Osteoblast (primary cell): ENCODE data around the gene SAP25. TPM values are rescaled to one million over a fixed set of nuclear protein-coding genes. Genes with fewer than 3 reads are reported as not detected.

Experiments used
- DNase-seq: peaks from one replicate; pipeline ENCODE4 v3.0.0; 2011; ENCODE audit warnings: low spot score, mixed read lengths; ENCODE audit not compliant: insufficient read length; ENCODE audit errors: missing footprints
- H2AFZ ChIP-seq: 2 replicates; pipeline ENCODE4 v1.6.0; 2011; ENCODE audit warnings: mild to moderate bottlenecking, low read length
- H3K27ac ChIP-seq: 2 replicates; pipeline ENCODE4 v1.5.1; 2011; ENCODE audit warnings: mild to moderate bottlenecking, low read depth, low read length, moderate library complexity
- H3K27me3 ChIP-seq: 2 replicates; pipeline ENCODE4 v1.6.0; 2012; ENCODE audit warnings: mild to moderate bottlenecking, control low read depth, inconsistent platforms, low read length, moderate library complexity; ENCODE audit not compliant: insufficient read depth
- H3K36me3 ChIP-seq: 2 replicates; pipeline ENCODE4 v1.5.1; 2011; ENCODE audit warnings: mild to moderate bottlenecking, low read length, control low read depth, moderate library complexity; ENCODE audit not compliant: insufficient read depth
- H3K4me1 ChIP-seq: 2 replicates; pipeline ENCODE4 v1.5.1; 2011; ENCODE audit warnings: mild to moderate bottlenecking, low read length, control low read depth, moderate library complexity; ENCODE audit not compliant: insufficient read depth
- H3K4me2 ChIP-seq: 2 replicates; pipeline ENCODE4 v1.6.0; 2011; ENCODE audit warnings: mild to moderate bottlenecking, low read length; ENCODE audit not compliant: insufficient read depth
- H3K4me3 ChIP-seq: fragments of 200-600 bp; sonication (generic); 3 replicates; pipeline ENCODE4 v1.5.1; 2012; ENCODE audit warnings: mild to moderate bottlenecking, low read length, inconsistent platforms; ENCODE audit not compliant: insufficient read depth
- H3K79me2 ChIP-seq: 2 replicates; pipeline ENCODE4 v1.6.0; 2012; ENCODE audit warnings: mild to moderate bottlenecking, low read length, control low read depth, inconsistent platforms; ENCODE audit not compliant: insufficient read depth
- H3K9me3 ChIP-seq: 2 replicates; pipeline ENCODE4 v1.5.1; 2011; ENCODE audit warnings: low read depth, low read length, control low read depth
- H4K20me1 ChIP-seq: 2 replicates; pipeline ENCODE4 v1.6.0; 2012; ENCODE audit warnings: mild to moderate bottlenecking, low read length, control low read depth; ENCODE audit not compliant: insufficient read depth
- CTCF ChIP-seq: IDR thresholded peaks from 2 replicates; pipeline ENCODE4 v1.5.1; 2011; ENCODE audit warnings: mild to moderate bottlenecking, low read depth, low read length, moderate library complexity; ENCODE audit errors: extremely low read depth
- total RNA-seq: library from RNA; depleted of rRNA; stranded (reverse); fragments of >200 nt; gene quantifications from 2 replicates; pipeline ENCODE4 v1.2.3, GENCODE V29; 2012

SAP25 gene
- total RNA-seq, 1 donor: not detected

GRCh38 chr7:100582650-100583049 is 8.9 kb upstream of the SAP25 start:
- H4K20me1 ChIP-seq: peaks cover 41% of the 10 kb centered on the region
- no peaks in the 10 kb centered on the region for H3K27me3 ChIP-seq
- H3K79me2 ChIP-seq: peaks cover 47% of the 10 kb centered on the region
- H3K4me3 ChIP-seq: no peak overlapping the region
- H3K4me2 ChIP-seq: no peak overlapping the region
- DNase-seq: no peak
- peaks cover 23% of the 10 kb centered on the region for H3K4me1 ChIP-seq
- H3K36me3 ChIP-seq: peaks cover 46% of the 10 kb centered on the region
- H3K9me3 ChIP-seq: no peaks in the 10 kb centered on the region
- TF ChIP-seq CTCF: no peak
- H3K27ac ChIP-seq: peak overlapping the region; percentile 47
- H2AFZ ChIP-seq: no peak overlapping the region

GRCh38 chr7:100582041-100582579 is 8.4 kb upstream of the SAP25 start:
- H4K20me1 ChIP-seq: peaks cover 41% of the 10 kb centered on the region
- H2AFZ ChIP-seq: no peak overlapping the region
- H3K36me3 ChIP-seq: peaks cover 46% of the 10 kb centered on the region
- H3K27me3 ChIP-seq: no peaks in the 10 kb centered on the region
- no peaks in the 10 kb centered on the region for H3K9me3 ChIP-seq
- peak overlapping the region; percentile 47 for H3K27ac ChIP-seq
- peaks cover 23% of the 10 kb centered on the region for H3K4me1 ChIP-seq
- H3K79me2 ChIP-seq: peaks cover 47% of the 10 kb centered on the region
- no peak overlapping the region for H3K4me2 ChIP-seq
- DNase-seq: peak; percentile 48
- no peak overlapping the region for H3K4me3 ChIP-seq
- no peak for TF ChIP-seq CTCF

- H3K79me2 ChIP-seq: peaks cover 45% of the 10 kb centered on the region
- H3K27ac ChIP-seq: no peak overlapping the region
- peaks cover 23% of the 10 kb centered on the region for H3K4me1 ChIP-seq
- peak; percentile 45 for DNase-seq
- H2AFZ ChIP-seq: no peak overlapping the region
- no peaks in the 10 kb centered on the region for H3K27me3 ChIP-seq
- no peak overlapping the region for H3K4me3 ChIP-seq
- peaks cover 49% of the 10 kb centered on the region for H3K36me3 ChIP-seq
- no peak overlapping the region for H3K4me2 ChIP-seq
- TF ChIP-seq CTCF: no peak
- peaks cover 41% of the 10 kb centered on the region for H4K20me1 ChIP-seq
- no peaks in the 10 kb centered on the region for H3K9me3 ChIP-seq
These were observed 7.0 kb upstream of the SAP25 start for GRCh38 chr7:100580466-100581283.
